Glutamatergic neuron (in vitro differentiated cells): Measurements from ENCODE around the gene ANXA3. TPM values are rescaled to one million over a fixed set of nuclear protein-coding genes. Genes with fewer than 3 reads are reported as not detected.
"Not testable (repeated sequence)": the region's sequence is repeated elsewhere in the genome, so short reads cannot be mapped to it uniquely, and the experiment has no call there.

ENCODE experiments used
- DNase-seq: peaks from one replicate; pipeline ENCODE4 v3.0.0; 2022
- H3K27ac Mint-ChIP-seq: one replicate; pipeline ENCODE4 v1.8.0; 2020; ENCODE audit warnings: mild to moderate bottlenecking, mixed read lengths, inconsistent platforms; ENCODE audit not compliant: unreplicated experiment
- H3K27me3 Mint-ChIP-seq: one replicate; pipeline ENCODE4 v1.8.0; 2020; ENCODE audit warnings: mild to moderate bottlenecking, moderate library complexity, mixed read lengths, inconsistent platforms; ENCODE audit not compliant: unreplicated experiment
- H3K36me3 Mint-ChIP-seq: one replicate; pipeline ENCODE4 v1.8.0; 2020; ENCODE audit warnings: mild to moderate bottlenecking, mixed read lengths, inconsistent platforms; ENCODE audit not compliant: unreplicated experiment
- H3K4me1 Mint-ChIP-seq: one replicate; pipeline ENCODE4 v1.8.0; 2020; ENCODE audit warnings: mild to moderate bottlenecking, low read depth, mixed read lengths, inconsistent platforms; ENCODE audit not compliant: unreplicated experiment
- H3K4me3 Mint-ChIP-seq: one replicate; pipeline ENCODE4 v1.8.0; 2020; ENCODE audit warnings: mild to moderate bottlenecking, mixed read lengths, inconsistent platforms; ENCODE audit not compliant: unreplicated experiment
- H3K9me3 Mint-ChIP-seq: one replicate; pipeline ENCODE4 v1.8.0; 2020; ENCODE audit warnings: mild to moderate bottlenecking, moderate library complexity, mixed read lengths, inconsistent platforms; ENCODE audit not compliant: unreplicated experiment
- total RNA-seq: library from RNA; stranded (reverse); fragmentation: NEBNext Ultra II Directional; extraction: Animal tissue kit (Norgen Biotek cat#: 25700); gene quantifications from one replicate; pipeline ENCODE4 v1.2.1, GENCODE V29; 2021; ENCODE audit not compliant: unreplicated experiment
- TF ChIP-seq, protein P1 (sequence below): fragments of 200-600 bp; sonication (generic); IDR thresholded peaks from one replicate; pipeline ENCODE4 v1.5.0; 2021; ENCODE audit not compliant: partially characterized antibody, unreplicated experiment

Gene ANXA3
- total RNA-seq, 1 donor from 2014 or later = not detected

DNA sequence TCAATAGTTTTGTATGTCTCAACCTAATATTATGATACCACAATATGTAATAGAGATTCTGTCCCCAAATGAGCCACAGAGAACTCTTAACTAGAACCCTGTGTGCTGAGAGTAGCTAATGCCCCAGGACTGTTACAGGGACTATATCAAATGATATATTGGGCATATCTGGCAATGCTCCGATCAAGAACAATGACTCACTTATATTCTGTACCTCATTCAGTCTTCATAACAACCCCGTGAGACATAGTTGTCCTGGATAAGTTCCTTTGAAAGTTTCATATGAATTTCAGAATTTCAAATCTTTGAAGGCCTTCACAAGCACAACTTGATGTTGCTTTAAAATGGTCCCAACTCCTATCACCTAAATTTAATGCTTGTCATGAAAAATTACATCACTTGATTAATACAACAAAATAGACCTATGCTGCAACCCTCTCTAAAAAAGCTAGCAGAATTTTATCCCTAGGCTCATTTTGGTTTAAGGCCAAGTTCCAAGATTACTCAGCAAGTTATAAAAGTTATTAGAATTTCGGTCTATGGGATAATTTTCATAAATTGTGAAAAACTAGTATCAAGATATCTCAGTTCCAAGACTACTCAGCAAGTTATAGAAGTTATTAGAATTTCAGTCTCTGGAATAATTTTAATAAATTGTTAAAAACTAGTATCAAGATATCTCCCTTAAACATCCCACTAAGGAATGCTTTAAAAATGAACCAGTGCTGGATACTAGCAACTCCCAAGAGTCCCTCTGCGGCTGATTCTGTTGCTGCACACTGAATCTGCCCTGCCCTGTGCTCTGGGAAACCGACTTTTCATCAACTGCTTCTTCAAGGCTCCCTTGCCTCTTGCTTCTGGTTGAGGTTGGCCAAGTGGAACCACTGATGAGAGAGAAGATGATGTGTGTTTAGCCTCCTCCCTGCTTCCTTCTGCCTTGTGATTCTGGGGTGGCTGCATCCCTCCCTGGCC, 6.0 kb upstream of the ANXA3 start:
- Mint-ChIP-seq H3K4me3 (no peak overlapping the region), H3K9me3 (no peaks in the 10 kb centered on the region), H3K27ac (no peak overlapping the region), H3K36me3 (peaks cover 10% of the 10 kb centered on the region), H3K27me3 (no peaks in the 10 kb centered on the region), H3K4me1 (no peaks in the 10 kb centered on the region)
- TF ChIP-seq, protein P1, sequence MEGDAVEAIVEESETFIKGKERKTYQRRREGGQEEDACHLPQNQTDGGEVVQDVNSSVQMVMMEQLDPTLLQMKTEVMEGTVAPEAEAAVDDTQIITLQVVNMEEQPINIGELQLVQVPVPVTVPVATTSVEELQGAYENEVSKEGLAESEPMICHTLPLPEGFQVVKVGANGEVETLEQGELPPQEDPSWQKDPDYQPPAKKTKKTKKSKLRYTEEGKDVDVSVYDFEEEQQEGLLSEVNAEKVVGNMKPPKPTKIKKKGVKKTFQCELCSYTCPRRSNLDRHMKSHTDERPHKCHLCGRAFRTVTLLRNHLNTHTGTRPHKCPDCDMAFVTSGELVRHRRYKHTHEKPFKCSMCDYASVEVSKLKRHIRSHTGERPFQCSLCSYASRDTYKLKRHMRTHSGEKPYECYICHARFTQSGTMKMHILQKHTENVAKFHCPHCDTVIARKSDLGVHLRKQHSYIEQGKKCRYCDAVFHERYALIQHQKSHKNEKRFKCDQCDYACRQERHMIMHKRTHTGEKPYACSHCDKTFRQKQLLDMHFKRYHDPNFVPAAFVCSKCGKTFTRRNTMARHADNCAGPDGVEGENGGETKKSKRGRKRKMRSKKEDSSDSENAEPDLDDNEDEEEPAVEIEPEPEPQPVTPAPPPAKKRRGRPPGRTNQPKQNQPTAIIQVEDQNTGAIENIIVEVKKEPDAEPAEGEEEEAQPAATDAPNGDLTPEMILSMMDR = no peak
- no peak for DNase-seq

DNA sequence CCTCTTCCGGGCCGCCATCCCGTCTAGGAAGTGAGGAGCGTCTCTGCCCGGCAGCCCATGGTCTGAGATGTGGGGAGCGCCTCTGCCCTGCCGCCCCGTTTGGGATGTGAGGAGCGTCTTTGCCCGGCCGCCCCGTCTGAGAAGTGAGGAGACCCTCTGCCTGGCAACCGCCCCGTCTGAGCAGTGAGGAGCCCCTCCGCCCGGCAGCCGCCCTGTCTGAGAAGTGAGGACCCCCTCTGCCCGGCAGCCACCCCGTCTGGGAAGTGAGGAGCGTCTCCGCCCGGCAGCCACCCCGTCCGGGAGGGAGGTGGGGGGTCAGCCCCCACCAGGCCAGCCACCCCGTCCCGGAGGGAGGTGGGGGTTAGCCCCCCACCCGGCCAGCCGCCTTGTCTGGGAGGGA, 3.7 kb upstream of the ANXA3 start:
- H3K27me3 Mint-ChIP-seq, DNase-seq, H3K4me3 Mint-ChIP-seq, H3K9me3 Mint-ChIP-seq, H3K27ac Mint-ChIP-seq, H3K36me3 Mint-ChIP-seq, H3K4me1 Mint-ChIP-seq: not testable (repeated sequence)

DNA sequence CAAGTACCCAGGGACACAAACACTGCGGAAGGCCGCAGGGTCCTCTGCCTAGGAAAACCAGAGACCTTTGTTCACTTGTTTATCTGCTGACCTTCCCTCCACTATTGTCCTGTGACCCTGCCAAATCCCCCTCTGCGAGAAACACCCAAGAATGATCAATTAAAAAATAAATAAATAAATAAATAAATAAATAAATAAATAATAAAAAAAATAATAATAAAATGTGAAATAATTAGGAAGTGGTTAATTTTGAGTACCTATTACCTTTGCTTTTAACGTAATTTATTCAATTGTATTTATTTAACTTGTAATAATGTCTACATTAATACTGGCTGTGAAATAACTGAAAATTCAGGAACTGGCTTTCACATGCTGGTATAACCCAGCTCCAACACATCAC, 2.7 kb upstream of the ANXA3 start:
- H3K27me3 Mint-ChIP-seq, H3K9me3 Mint-ChIP-seq, H3K4me1 Mint-ChIP-seq, DNase-seq, H3K36me3 Mint-ChIP-seq, H3K4me3 Mint-ChIP-seq, H3K27ac Mint-ChIP-seq: not testable (repeated sequence)

DNA sequence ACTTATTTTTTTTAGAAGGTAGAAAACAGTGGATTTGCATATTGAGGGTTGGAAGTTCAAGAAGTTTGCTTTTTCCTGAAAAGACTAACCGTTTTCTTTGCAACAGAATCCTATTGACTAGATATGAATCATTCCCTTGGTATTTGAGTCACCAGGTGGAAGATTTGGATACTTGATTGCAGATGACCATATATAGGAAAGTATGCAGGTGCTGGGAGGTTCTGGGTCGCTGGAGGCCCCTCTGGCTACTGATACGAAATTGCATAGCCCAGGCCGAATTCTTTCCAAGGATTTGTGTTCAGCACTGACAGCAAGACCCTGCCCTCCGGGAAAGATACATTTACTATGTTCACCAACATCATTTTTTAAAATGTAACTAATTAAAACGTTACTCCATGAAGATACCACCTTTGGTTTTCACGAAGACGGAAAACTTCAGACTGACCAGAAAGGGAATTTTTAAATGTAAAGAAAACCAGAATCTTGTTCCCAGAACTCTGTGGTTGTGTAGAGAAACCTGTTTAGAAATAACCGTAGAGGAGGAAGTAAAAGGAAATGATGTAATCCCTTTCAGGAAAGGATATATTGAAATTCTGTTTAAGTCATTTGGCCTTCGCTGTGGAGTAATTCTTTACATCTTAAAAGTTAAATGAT, 946 bp downstream of the ANXA3 start:
- TF ChIP-seq, protein P1 = no peak
- no peaks in the 10 kb centered on the region for H3K4me1 Mint-ChIP-seq
- no peak overlapping the region for H3K27ac Mint-ChIP-seq
- no peak overlapping the region for H3K4me3 Mint-ChIP-seq
- no peaks in the 10 kb centered on the region for H3K36me3 Mint-ChIP-seq
- H3K27me3 Mint-ChIP-seq = no peaks in the 10 kb centered on the region
- DNase-seq = no peak
- H3K9me3 Mint-ChIP-seq = no peaks in the 10 kb centered on the region

DNA sequence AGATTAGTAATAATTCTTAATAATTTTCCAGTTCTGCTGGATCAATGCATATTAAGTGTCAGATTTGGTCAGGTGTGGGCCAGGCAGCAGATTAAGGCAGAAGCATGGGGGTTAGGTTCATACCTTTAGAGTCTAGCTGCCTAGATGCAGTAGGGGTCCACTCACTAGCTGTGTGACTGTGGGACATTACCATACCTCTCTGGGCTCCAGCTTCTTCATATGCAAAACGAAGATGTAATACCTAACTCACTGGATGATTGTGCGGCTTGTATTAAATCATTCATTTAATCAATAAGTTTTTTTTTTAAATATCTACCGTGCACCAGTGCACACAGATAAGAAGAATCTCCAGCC, 1.4 kb downstream of the ANXA3 start:
- Mint-ChIP-seq H3K27ac (no peak overlapping the region), H3K4me3 (no peak overlapping the region), H3K27me3 (no peaks in the 10 kb centered on the region), H3K9me3 (no peaks in the 10 kb centered on the region), H3K36me3 (no peaks in the 10 kb centered on the region), H3K4me1 (no peaks in the 10 kb centered on the region)
- TF ChIP-seq, protein P1 = no peak
- DNase-seq = no peak

DNA sequence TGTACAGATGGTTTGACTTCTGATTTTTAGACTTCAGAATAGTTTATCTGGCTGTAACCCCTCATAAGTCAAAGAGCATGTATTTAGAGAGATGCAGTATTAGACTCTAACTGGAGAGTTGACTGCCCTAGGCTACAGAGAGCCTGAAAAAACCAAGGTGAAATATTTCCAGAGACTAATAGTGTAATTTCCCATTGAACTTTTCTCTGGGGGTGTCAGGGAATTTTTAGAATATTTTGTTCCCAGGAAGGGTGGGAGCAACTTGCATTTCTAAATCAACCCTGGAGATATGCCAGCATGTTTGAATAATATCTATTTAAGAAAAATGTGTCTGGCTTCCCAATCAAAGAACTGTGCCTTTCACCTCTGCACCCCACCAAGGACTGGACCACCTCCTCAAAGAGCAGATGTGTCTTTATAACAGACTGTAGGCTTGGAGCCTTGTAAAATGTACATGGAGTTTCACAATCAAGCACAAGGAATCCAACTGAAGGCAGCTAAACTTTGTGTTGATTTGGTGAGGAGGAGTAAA, 2.0 kb downstream of the ANXA3 start:
- no peaks in the 10 kb centered on the region for H3K27me3 Mint-ChIP-seq
- DNase-seq = no peak
- H3K36me3 Mint-ChIP-seq = no peaks in the 10 kb centered on the region
- no peak overlapping the region for H3K27ac Mint-ChIP-seq
- no peak overlapping the region for H3K4me3 Mint-ChIP-seq
- no peaks in the 10 kb centered on the region for H3K4me1 Mint-ChIP-seq
- TF ChIP-seq, protein P1 = no peak
- no peaks in the 10 kb centered on the region for H3K9me3 Mint-ChIP-seq
